NCI-H748 treated with DMSO at 0.1 percent for 48 hours (cell line): ENCODE measurements around the gene EWSR1.
"Not testable (repeated sequence)": the region's sequence is repeated elsewhere in the genome, so short reads cannot be mapped to it uniquely, and the experiment has no call there.

Experiments
- DNase-seq: peaks from one replicate; lab custom pipeline; 2025; lab: John Stamatoyannopoulos, UW

EWSR1 gene

DNA sequence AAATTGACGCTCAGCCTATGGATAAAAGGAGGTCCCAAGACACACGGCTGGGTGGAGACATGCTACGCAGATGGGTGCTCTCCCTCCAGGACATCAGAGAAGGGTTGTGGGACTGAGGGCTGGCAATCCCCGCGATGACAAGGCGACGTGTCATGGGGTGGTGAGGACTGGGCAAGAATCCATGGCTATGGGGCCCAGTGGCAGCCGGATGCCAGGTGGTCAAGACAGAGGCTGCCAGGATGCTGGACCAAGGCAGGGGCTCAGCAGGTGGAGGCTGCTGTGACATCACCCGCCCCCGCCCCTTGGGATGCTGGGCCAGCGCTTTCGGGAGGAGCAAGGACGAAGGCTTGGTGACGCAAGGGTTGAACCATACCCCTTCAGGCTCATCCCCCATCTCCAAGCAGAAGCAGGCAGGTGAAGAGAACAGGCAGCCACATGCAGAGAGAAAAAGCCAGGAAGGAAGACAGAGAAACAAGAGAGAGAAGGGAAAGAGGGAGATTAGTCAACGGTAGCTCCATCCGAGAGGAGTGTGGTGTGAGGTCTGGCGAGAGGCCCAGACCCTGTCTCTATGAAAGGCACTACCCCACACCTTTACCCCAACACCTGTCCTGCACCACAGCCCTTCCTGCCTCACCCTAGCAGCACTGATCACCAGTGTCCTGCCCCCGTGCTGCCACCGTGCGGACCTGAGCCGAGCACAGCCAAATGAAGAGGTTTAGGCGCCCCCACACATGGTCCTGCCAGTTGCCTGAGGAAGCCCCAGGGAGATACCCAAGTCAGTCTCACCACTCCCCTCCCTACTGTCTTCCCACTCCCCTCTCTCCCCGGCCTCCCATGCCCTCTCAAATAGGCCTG is 71.5 kb downstream of the EWSR1 start:
- DNase-seq: no peak

GRCh38 chr22:29340566-29340965 is 72.5 kb downstream of the EWSR1 start:
- no peak for DNase-seq

- DNase-seq: no peak
These were observed 73.2 kb downstream of the EWSR1 start for GRCh38 chr22:29341056-29341848.

- no peak for DNase-seq
These were observed 73.7 kb downstream of the EWSR1 start for GRCh38 chr22:29341849-29342127.

- no peak for DNase-seq
These were observed 74.1 kb downstream of the EWSR1 start for GRCh38 chr22:29342177-29342576.

DNA sequence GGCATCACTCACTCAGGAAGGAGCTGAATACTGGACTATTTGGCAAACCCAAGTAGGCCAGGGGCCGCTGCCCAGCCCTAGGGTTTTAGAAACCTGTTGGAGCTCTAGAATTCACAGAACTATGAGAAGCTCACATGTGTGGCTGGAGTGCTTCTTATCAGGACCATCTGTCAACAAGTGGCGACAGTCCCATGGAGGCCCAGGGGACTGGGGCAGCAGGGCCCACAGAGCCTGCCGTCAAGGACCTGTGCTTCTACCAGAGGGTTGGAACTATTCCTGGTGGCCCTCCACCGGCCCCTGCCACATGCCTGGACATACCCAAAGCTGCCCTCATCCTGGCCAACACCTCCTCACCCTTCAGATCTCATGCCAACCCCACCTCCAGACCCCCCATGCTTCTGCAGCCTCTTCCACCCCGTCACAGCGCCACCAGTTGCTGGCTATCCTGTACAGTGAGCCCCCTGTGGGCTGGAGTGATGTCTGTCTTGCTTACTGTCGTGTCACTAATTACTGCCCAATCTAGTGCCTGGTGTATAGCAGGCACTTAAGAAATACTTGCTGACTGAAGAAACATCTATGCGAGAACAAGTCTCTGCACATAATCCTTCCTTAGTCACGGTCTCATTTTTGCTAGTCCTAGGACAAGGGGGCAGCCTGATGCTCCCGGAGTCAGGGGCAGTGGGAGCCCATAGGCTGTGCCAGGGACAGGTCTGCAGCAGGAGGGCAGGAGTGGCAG is 74.7 kb downstream of the EWSR1 start:
- no peak for DNase-seq

GRCh38 chr22:29343313-29343805 is 75.3 kb downstream of the EWSR1 start:
- DNase-seq: no peak

- DNase-seq: no peak
These were observed 76.1 kb downstream of the EWSR1 start for GRCh38 chr22:29344137-29344536.

DNA sequence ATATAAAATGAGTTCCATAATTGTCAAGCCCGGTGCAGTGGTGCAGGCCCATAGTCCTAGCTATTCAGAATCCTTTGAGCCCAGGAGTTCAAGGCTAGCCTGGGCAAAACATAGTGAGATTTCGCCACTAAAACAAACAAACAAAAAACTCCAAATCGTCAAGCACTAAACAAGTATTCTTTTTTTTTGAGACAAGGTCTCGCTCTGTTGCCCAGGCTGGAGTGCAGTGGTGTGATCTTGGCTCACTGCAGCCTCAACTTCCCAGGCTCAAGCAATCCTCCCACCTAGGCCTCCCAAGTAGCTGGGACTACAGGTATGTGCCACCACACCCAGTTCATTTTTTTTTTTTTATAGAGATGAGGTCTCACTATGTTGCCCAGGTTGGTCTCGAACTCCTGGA is 76.8 kb downstream of the EWSR1 start:
- DNase-seq: not testable (repeated sequence)

GRCh38 chr22:29345932-29346331 is 77.9 kb downstream of the EWSR1 start:
- DNase-seq: no peak

GRCh38 chr22:29346659-29347058 is 78.6 kb downstream of the EWSR1 start:
- DNase-seq: no peak

- DNase-seq: no peak
These were observed 80.0 kb downstream of the EWSR1 start for GRCh38 chr22:29348041-29348440.

DNA sequence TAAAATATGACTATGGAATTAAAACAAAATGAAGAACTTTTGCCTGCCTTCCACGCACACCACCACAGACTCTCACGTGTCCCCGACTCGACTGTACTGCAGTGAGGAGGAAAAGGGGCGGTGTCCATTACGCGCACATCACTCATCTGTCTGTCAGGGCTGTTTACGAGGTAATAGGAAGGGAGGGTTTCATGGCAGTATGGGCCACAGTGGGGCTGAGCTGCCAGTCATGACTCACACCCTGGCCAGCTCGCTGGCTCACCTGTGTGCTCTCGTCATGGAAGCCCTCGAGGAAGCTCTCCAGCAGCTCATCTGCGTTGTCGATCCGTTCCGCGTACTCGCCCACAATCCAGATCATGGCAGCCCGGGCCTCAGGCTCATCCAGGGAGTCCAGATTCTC is 80.9 kb downstream of the EWSR1 start:
- DNase-seq: no peak
